IPS-18c (cell line): Measurements from ENCODE around the gene ACIN1.
A peak's percentile ranks its signal among the peaks of the same experiment; 100 is the strongest.
"Not testable (repeated sequence)": the region's sequence is repeated elsewhere in the genome, so short reads cannot be mapped to it uniquely, and the experiment has no call there.

Experiments
- H3K4me3 ChIP-seq: 2 replicates; pipeline ENCODE4 v1.7.0; 2013; ENCODE audit warnings: low read depth, mild to moderate bottlenecking, low read length, moderate library complexity; ENCODE audit not compliant: insufficient read depth
- H3K9me3 ChIP-seq: one replicate; pipeline ENCODE4 v1.6.1; 2013; ENCODE audit warnings: mild to moderate bottlenecking, low read length, moderate library complexity; ENCODE audit not compliant: control insufficient read depth, insufficient read depth

The ACIN1 gene

DNA sequence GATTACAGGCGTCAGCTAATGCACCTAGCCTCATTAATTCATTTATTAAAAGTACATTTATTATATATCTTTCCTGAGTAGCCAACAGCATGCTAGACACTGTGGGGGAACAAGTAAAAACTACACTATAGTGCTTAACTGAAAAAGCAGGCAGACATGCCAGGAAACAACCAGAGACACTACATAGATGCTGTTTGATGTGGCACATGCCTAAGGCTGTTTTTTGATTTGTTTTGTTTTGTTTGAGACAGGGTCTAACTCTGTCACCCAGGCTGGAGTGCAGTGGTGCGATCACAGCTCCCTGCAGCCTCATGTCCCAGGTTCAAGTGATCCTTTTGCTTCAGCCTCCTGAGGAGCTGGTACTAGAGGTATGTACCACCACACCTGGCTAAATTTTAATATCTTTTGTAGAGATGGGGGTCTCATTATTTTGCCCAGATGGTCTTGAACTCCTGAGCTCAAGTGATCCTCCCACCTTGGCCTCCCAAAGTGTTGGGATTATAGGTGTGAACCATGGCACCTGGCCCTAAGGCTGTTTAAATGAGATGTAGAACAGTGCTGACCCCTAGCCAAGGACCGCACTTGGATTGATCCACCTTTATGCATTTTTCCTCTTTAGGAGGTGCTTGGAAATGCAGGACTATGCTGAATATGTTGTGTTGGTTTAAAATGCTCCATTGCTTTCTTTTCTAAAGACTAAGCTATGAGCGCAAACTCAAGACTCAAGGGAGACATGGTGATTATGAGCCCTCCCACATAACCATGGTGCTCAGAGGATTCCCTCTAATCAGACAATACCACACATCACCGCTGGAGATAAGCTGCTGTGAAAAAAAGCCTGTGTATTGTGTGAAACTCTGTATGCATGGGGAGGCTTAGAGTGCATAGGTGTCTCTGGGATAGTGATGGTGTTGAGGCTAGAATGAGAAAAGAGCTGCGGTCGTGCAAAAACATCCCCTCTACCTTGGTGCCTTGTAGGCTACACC lies 74.5 kb downstream of the ACIN1 start:
- no peak overlapping the region for H3K4me3 ChIP-seq
- H3K9me3 ChIP-seq, result no peaks in the 10 kb centered on the region

DNA sequence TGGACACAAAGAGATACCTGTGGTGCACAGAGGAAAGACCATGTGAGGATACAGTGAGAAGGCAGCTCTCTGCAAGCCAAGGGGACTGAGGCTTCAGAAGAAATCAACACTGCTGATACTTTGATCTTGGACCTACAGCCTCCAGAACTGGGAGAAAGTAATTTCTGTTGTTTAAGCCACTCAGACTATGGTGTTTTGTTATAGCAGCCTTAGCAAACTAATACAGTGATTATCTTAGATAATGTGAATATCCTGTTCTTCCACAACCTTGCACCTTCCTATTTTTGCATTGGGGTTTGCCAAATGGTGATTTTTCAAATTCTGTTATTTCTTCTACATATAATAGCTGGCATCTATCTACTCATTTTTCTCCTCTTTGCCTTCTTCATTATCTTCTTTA lies 76.8 kb downstream of the ACIN1 start:
- Histone ChIP-seq H3K9me3 (no peaks in the 10 kb centered on the region), H3K4me3 (no peak overlapping the region)

DNA sequence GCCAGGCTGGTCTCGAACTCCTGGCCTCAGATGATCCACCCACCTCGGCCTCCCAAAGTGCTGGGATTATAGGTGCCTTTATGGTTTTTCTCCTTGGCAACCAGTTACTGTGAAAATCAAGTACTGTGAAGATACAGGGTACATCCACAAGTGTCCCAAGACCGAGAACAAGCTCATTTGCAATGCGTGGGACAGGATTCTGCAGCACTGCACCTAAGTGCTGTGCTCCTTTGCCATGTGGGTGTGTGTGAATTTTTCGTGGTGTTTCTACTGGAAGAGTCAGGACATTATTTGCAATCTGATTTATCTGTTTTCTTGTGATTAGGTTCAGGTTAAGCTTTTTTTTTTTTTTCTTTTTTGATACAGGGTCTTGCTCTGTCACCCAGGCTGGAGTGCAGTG lies 77.8 kb downstream of the ACIN1 start:
- H3K9me3 ChIP-seq, result no peaks in the 10 kb centered on the region
- no peak overlapping the region for H3K4me3 ChIP-seq

DNA sequence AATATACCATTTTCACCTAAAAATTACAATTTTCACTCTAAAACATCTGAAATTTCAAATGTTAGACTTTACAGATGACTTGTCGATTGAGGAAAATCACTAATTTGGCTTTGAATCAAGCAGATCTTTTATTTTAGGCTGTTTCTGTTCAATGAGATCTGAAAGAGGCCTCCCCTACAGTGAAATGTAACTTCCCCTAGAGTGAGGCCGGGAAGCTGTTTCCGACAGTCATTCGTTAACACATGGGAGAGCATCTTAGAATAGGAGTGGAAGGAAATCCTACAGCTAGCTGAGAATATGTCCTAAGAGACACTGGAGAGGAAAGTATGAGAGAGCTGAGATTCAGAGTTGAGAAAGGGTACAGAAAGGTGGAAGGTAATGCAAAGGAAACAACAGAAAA lies 79.3 kb downstream of the ACIN1 start:
- Histone ChIP-seq H3K9me3 (no peaks in the 10 kb centered on the region), H3K4me3 (no peak overlapping the region)

DNA sequence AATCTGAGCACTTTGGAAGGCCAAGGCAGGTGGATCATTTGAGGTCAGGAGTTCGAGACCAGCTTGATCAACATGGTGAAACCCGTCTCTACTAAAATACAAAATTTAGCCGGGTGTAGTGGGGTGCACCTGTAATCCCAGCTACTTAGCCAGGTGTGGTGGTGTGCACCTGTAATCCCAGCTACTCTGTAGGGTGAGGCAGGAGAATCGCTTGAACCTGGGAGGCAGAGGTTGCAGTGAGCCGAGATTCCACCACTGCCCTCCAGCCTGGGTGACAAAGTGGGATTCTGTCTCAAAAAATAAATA lies 81.2 kb downstream of the ACIN1 start:
- H3K9me3 ChIP-seq, H3K4me3 ChIP-seq: not testable (repeated sequence)

DNA sequence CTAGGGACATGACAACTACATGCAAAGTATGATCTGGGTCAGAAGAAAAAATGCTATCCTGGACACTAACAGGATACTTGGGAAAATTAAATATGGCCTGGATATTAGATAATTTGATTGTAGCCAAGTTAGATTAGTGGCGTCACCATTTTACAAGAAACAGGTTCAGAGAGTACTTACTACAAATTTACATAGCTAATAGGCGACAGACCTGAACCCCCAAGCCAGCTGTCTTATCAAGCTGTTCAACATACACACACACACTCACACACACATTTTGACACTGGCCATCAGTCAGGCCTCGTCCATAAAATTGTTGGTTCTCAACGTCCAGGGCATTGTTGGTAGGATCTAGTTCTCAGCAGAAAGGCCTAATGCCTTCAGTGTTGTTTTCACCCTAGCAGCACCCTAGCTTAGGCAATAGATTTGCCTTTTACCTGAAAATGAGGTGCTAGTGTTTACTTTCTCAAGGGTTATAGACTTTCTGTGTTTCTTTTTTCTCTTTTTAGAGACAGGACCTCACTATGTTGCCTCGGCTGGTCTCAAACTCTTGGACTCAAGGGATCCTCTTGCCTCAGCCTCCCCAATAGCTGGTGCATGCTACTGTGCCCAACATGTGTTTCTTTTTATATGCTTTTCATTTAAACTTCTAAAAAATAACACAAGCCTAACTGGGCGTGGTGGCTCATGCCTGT lies 81.7 kb downstream of the ACIN1 start:
- no peak overlapping the region for H3K4me3 ChIP-seq

DNA sequence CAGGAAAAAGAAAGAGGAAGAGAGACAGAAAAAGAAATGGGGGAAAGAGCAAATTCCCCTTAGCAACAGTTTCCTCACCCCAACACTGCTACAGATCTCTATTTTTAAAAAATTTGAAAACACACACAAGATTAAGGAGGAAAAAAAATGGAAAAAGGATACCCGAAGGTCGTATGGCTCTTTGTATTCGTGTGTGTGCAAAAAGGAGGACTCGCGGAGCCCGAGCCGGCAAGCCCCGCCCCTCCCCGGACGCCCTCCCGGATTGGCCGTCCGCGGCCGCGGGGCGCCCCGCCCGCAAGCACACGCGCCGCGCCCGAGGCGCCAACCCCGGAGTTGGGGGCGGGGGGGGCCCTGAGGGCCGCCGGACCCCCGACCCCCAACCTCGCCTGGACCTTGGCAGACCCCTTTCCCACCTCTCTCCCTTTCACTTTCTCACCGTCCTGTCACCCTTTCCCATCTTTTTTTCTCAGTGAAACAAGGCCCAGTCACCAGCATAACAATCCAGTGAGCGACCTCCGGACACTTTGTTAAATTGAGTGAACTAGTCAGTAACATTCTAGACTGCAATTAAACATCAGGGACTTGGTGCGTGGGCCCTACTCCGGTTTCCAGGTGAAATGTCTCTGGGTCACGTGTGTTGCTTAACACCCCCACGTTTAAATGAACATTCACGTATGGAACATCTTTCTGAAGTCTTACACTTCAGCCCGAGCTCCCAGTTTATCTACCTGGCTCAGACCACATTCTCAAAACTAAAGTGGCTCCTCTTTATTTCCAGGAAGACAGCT lies 84.8 kb downstream of the ACIN1 start, which contains the start of gene C14orf93:
Gene C14orf93 (minus strand): TSS at position 205 of the 788 bp plus-strand sequence. CDS start 11,120 bp downstream, outside the sequence.
- Histone ChIP-seq H3K4me3 (peak within 1 kb of the TSS; percentile 55; the same call in 1 of the 2 replicates), H3K9me3 (no peaks in the 10 kb centered on the region)

More for the DNA sequence above, 81.7 kb downstream of the ACIN1 start:
- H3K9me3 ChIP-seq, result no peaks in the 10 kb centered on the region

DNA sequence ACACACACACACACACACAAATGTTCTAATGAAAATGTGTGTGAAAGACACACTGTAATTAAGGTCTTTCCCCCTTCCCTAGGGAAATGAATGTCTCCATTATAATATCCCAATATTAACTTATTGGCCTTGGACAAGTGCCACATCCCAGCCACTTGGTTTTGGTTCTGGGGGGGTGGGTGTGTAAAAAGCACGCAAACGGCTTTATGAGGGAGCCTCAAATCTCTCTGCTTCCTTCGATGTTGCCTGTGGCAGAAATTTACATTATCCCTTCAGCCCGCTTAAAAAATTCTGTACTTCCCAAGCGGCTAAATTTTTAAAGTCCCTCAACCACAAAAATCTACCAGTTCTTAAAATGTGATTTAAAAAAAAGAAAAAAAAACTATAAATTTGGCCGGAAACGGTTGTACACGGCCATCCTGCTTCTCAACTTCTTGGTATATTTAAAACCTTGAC lies 85.4 kb downstream of the ACIN1 start:
- H3K9me3 ChIP-seq, result no peaks in the 10 kb centered on the region
- H3K4me3 ChIP-seq, result peak overlapping the region; percentile 55; the same call in 1 of the 2 replicates

DNA sequence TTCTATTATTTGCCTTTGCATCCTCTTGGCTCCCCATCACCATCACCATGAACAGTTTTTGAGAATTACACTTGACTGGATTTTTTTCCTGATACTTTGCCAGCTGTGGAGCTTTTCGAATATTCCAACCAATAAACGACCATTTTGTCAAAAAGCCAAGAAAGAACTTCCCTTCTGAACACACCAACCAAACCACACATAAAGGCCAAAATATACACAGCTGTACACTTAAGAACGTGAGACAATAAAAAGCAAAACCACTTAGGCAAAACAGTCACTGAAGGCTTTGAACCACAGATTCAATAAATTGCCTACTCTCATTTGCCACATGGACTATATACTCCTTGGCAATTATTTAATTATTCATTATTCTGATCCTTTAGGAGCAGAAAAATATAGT lies 86.1 kb downstream of the ACIN1 start:
- no peaks in the 10 kb centered on the region for H3K9me3 ChIP-seq
- no peak overlapping the region for H3K4me3 ChIP-seq
